Sciatic nerve (tissue), 2 donors: ENCODE results near the gene TMCC2. TPM values are rescaled to one million over a fixed set of nuclear protein-coding genes. Genes with fewer than 3 reads are reported as not detected.
"Not testable (repeated sequence)": the region's sequence is repeated elsewhere in the genome, so short reads cannot be mapped to it uniquely, and the experiment has no call there.

Source experiments
- ATAC-seq: fragments of 200-7000 bp; cut with Tn5 transposase; one replicate; pipeline ENCODE4 v1.9.1; 2020; ENCODE audit warnings: mild to moderate bottlenecking, moderate library complexity
- DNase-seq: peaks from one replicate; pipeline ENCODE4 v3.0.0-alpha.2; 2020; ENCODE audit warnings: low spot score
- intact Hi-C: fragments of 100-400 bp; cut with DNase I; formaldehyde crosslinking; loops from one replicate; pipeline ENCODE4 v1.14.2; 2022
- total RNA-seq: library from RNA; stranded (reverse); fragmentation: NEBNext Ultra II Directional; extraction: Animal tissue kit (Norgen Biotek cat#: 25700); gene quantifications from one replicate; pipeline ENCODE4 v1.2.1, GENCODE V29; 2021
- donor health status: DM: no; HTN: no; CAD: no.
- donor health status: DM: no; HTN: no; CAD: no.

TMCC2 gene
- total RNA-seq, 1 donor from 2014 or later = 14.8 TPM

DNA sequence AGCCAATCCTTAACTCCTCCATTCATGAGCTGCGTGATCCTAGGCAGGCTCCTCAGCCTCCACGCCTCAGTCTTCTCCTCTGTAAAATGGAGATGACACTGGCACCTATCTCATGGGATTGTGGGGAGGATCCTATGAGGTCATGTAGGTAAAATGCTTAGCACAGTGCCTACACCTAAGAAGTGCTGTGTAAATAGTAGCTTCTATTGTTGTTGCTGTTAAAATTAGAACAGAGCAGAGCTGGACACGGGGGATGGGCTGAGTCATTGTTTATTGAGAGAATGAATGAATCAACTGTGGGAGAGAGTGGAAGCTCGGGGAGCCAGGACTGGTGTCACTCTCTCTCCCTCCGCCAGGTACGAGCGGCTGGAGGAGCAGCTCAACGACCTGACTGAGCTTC, 43.0 kb downstream of the TMCC2 start:
- intact Hi-C loops = loop anchor here (10.0 kb wide), 1 partner anchor 214 kb away; no protein-coding TSS in a partner anchor
- DNase-seq = no peak
- no peak for ATAC-seq

DNA sequence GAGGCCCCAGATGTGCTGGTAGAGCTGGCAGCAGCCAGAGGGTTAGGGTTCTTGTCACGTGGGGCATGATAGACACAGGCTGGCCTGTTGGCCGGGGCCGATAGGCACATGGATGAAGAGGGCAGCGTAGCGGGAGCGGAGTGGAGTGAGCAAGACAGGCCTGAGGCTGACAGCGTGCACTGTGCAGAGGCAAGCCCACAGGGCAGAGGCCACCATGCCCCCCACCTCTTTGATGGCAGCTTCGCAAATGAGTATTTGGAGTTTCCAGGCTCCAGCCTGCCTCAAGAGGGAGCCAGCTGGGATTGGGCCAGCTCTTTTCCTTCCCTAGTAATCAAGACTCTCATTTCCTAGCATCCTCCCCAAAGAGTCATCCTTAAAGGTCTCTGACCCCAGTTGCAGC, 43.5 kb downstream of the TMCC2 start:
- no peak for ATAC-seq
- DNase-seq = no peak
- intact Hi-C loops = loop anchor here (10.0 kb wide), 1 partner anchor 214 kb away; no protein-coding TSS in a partner anchor

DNA sequence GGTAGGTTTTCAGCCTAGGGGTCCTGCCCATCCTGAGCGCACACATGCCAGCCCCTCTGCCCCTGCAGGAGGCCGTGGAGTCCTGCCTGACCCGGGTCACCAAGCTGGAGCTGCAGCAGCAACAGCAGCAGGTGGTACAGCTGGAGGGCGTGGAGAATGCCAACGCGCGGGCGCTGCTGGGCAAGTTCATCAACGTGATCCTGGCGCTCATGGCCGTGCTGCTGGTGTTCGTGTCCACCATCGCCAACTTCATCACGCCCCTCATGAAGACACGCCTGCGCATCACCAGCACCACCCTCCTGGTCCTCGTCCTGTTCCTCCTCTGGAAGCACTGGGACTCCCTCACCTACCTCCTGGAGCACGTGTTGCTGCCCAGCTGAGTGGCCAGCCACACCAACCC, 44.0 kb downstream of the TMCC2 start:
- ATAC-seq = no peak
- intact Hi-C loops = loop anchor here (2.0 to 10.0 kb wide), 2 partner anchors 53 to 213 kb away; no protein-coding TSS in a partner anchor

DNA sequence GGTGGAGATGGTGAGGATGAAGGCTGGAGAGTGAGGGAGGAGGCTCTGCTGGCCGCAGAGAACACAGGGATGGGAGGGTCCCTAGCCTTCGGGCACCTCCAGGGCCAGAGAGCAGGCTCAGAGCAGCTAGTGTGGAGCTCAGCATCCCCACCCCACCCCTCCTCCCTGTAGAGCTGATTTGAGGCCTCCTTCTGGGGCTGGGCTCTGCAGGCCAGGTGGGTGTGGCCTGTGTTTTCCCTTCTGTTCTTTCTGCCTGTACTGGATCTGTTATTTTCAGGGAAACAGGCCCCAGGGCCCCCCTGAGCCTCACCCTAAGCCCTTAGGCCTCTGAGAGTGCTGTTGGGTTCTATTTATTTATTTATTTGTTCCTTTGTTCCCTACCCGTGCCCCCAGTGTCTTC, 44.8 kb downstream of the TMCC2 start:
- intact Hi-C loops = loop anchor here (2.0 to 10.0 kb wide), 2 partner anchors 52 to 212 kb away; no protein-coding TSS in a partner anchor
- DNase-seq = no peak
- ATAC-seq = peak; percentile 28

More for the DNA sequence above, 44.0 kb downstream of the TMCC2 start:
- no peak for DNase-seq

DNA sequence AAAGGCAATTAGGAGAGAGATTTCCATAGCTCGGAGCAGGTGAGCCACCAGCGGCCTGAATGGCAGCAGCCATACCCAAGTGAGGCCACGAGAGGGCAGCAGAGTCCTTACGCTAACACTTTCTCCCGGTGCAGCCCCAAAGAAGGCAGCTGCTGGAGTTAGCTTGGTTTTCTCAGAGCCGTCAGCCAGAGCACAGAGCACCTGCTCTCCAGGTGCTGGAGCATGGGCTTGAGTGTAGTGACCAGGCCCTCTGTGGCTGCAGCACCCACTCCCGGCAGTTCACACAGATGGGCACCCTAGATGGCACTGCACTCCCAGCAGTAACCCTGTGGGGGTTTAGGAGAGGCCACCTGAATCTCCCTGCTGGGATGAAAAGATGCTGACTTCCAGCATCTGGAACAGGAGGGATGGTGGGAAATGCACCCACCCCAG, 45.8 kb downstream of the TMCC2 start:
- intact Hi-C loops = loop anchor here (2.0 to 10.0 kb wide), 2 partner anchors 51 to 211 kb away; no protein-coding TSS in a partner anchor
- peak; percentile 85 for ATAC-seq
- DNase-seq = peak; percentile 94

DNA sequence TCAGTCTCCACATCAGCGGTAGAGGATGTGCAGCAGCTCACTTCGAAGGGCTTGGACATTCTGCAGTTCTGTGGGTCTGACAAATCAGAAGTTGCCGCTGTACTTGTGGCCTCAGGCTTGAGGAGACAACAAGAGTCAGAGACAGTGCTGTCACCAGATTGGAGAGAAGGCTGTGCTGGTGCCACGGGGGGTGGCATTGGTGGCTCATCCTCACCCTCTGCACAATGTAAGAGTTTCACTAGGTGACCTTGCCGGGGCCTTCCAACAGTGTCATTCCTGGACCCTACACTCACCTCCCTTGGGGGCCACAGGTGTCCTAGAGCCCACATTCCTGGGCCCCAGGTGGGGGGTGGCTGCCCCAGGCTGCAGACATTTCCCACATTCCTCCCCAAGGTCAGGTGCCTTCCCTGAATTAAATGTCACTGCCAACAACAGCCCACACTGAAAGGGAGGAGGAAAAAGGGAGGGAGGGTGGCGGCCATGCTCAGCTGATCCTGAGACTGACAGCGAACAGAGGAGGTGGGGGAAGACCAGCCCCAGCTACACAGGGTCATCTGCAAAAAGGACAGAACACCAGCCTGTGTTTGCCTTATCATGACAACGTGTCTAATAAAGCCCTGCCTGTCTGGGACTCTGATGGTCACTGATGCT, 46.4 kb downstream of the TMCC2 start:
- no peak for DNase-seq
- intact Hi-C loops = loop anchor here (10.0 kb wide), 1 partner anchor 211 kb away; no protein-coding TSS in a partner anchor
- no peak for ATAC-seq

DNA sequence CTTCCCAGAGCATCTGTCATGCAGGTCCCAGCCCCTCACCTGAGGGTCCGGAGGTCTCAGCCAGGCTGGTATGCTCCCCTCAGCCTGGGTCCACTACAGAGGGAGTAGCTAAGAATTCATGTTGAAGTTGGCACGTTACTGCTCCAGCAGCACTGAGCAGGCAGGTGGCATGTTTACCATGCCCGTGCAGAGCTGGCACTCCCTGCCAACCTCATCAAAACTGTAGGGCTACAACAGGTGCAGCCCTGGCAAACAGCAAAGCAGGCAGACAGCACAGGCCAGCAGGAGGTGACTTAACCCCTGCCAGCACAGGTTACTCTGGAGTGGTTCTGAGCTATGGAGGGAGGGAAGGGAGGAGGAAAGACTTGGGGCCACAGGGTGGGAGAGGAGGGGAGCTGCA, 47.4 kb downstream of the TMCC2 start:
- DNase-seq = no peak
- ATAC-seq = no peak
- intact Hi-C loops = loop anchor here (10.0 kb wide), 1 partner anchor 210 kb away; no protein-coding TSS in a partner anchor

DNA sequence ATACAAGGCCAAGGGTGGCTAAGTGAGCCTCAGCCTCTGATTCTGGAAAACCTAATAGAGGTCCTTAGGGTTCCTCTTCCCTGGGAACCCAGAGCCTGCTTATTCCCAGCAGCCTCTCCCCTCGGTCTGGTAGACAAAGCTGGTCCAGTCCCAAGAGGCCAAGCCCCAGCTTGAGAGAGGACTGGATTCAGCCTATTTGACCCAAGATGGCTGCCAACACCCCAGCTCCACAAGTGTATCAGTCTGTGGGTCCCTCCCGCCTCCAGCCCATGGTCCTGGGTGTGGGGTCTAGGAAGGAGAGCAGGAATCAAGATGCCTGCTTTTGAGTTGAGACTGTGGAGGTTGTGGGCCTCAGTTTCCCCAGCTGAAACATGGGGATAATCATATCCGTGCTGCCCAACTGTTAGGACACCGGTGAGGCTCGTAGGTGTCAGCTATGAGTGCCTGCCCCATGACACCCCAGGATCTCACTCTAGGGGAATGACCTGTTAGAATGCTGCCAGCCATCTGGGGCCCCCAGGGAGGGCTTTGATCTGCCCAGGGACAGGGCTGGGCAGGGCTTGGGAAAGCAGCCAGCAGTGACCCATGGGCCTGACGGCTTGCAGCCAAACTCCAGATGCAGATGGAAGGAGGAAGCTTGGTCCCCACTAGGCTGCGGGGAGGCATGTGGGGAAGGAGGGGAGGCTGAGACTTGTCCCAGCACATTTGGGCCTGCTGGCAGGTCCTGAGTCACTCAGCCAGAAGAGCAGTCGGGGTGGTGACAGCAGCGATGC, 48.4 kb downstream of the TMCC2 start:
- DNase-seq (no peak), ATAC-seq (no peak)
- intact Hi-C loops = loop anchor here (10.0 kb wide), 1 partner anchor 209 kb away; no protein-coding TSS in a partner anchor

DNA sequence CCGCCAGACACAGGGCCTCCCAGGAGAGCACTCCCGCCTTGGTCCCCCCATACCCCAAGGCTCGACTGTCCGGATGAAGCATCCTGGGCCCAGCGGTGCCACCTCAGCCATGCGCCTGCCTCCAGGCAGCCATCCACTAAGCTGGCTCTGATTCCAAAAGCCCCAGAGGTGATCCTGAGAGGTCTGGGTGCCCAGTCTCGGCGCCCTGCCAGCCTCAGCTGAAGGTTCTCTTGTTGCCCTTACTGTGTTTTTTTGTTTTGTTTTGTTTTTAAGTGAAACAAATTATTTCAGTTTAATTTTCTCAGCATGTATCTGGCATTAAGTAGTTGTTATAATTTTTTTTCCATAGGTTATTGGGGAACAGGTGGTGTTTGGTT, 48.9 kb downstream of the TMCC2 start:
- intact Hi-C loops = loop anchor here (10.0 kb wide), 1 partner anchor 208 kb away; no protein-coding TSS in a partner anchor
- ATAC-seq = no peak
- DNase-seq = no peak

DNA sequence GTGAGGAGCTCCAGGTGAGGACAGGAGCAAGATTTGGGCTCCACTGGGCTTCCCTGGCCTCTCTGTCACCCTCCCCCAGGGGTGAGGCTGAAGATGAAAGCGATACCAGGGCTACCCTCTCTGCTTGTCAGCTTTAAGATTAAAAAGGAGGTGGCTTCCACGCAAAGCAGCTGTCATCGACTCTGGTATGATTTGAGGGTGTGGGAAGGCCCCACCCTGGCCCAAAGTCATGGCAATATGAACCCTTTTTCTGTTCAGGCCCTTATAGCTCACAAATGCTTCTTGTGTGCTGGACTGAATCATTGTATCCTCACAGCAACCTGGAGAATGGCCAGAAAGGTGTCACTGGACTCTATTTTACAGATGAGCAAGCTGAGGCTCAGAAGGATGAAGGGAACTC, 52.2 kb downstream of the TMCC2 start:
- DNase-seq = no peak
- no peak for ATAC-seq
- intact Hi-C loops = loop anchor here (10.0 kb wide), 1 partner anchor 205 kb away; no protein-coding TSS in a partner anchor

DNA sequence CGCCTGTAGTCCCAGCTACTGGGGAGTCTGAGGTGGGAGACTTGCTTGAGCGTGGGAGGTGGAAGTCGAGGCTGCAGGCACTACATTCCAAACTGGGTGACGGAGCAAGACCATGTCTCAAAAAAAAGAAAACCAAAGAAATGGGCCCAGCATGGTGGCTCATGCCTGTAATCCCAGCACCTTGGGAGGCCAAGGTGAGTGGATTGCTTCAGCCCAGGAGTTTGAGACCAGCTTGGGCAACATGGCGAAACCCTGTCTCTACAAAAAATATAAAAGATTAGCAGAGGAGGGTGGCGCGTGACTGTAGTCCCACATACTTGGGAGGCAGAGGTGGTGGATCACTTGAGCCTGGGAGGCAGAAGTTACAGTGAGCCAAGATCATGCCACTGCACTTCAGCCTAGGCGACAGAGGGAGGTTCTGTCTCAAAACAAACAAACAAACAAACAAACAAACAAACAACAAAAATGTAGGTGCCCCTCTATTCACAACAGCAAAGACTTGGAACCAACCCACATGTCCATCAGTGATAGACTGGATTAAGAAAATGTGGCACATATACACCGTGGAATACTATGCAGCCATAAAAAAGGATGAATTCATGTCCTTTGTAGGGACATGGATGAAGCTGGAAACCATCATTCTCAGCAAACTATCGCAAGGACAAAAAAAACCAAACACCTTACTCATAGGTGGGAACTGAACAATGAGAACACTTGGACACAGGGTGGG, 53.1 kb downstream of the TMCC2 start:
- ATAC-seq, DNase-seq, intact Hi-C loops: not testable (repeated sequence)

DNA sequence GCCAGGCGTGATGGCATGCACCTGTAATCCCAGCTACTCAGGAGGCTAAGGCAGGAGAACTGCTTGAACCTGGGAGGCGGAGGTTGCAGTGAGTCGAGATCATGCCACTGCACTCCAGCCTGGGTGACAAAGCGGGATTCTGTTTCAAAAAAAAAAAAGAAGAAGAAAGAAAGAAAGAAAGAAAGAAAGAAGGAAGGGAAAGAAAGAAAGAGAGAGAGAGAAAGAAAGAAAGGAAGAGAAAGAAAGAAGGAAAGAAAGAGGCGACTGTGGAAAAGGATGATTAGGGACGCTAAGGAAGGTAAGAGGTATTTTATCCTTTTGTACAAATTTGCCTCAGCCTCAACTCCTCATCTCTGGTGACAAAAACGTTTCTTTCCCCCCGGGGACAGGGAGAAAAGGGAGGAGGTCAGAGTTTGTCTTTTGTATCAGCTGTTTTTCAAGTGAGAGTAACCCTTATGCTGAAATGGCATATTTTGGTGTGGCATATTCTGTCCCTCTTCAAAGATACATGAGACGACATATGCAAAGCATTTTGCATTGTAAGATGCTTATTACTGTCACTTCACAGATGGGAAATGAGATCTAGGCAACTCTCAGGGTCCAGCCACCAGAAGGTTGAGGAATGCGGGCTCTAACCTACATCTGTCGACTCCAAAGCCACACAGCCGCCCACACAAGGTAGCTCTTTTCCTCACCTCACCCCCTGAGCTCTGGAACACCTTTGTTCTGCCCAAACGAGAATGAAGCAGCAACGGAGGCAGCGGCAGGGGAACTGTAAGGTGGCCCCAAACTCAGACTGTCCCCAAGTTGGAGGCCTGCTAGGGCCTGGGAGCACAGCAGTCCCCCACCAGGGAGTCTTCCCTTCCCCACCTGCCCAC, 55.8 kb downstream of the TMCC2 start:
- DNase-seq (no peak), ATAC-seq (no peak)
- intact Hi-C loops = no loop called here

DNA sequence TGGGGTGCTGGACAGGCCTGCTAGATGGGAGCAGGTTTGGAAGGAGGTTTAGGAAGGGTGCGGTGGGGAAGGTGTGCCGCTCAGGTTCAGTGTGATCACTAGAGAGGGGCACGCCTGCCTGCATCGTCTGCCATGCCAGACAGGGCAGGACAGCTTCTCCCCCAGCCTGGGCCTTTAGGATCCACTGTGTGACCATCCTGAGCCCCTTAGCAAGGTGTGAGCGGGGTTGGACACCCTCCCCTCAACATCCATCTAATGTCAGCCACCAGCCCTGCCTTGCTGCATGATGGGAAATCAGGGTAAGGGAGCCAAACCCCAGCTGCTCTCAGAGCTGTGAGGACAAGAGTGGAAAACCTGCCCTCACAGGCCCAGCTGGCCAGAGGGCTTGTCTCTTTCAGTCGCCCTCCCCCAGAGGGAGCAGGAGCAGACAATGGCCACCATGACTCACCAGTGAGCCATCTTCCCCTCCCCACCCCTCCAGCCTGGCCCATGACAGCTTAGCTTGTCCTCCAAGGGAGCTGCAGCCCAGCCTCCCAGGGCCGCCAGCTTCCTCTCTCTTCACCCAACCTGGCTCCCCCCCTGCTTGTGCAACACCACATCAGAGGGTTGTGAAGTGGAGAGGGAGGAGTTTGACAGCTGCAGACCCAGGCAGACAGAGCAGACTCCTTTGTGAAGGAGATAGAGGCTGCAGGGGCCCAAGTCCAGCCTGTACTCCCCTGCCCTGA, 56.8 kb downstream of the TMCC2 start:
- DNase-seq (peak; percentile 86), ATAC-seq (peak; percentile 95)
- intact Hi-C loops = no loop called here

DNA sequence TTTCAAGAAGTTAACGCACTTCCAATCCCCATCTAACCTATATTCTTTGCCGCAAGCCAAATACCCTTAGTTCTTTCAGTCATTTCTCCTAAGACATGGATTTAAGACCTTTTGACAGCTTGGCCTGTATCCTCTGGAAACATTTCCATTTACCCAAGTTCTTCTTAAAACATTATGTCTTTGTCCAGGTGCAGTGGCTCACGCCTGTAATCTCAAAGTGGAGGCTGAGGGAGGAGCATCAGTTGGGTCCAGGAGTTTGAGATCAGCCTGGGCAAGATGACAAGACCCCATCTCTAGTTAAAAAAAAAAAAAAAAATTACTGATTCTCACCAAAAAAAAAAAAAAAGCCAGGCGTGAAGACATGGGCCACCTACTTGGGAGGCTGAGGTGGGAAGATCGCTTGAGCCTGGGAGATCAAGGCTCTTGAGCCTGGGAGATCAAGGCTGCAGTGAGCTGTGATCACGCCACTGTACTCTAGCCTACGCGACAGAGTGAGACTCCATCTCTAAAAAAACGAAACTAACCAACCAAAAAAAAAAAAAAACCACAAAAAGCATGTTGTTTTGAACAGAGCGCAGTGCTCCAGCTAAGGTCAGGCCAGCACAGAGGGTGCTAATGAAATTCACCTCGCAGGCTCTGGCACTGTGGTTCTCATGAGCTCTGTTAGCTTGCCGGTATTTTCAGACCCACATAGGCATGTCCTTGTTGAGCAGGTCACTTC, 57.8 kb downstream of the TMCC2 start:
- intact Hi-C loops = no loop called here
- DNase-seq = no peak
- ATAC-seq = peak; percentile 65

DNA sequence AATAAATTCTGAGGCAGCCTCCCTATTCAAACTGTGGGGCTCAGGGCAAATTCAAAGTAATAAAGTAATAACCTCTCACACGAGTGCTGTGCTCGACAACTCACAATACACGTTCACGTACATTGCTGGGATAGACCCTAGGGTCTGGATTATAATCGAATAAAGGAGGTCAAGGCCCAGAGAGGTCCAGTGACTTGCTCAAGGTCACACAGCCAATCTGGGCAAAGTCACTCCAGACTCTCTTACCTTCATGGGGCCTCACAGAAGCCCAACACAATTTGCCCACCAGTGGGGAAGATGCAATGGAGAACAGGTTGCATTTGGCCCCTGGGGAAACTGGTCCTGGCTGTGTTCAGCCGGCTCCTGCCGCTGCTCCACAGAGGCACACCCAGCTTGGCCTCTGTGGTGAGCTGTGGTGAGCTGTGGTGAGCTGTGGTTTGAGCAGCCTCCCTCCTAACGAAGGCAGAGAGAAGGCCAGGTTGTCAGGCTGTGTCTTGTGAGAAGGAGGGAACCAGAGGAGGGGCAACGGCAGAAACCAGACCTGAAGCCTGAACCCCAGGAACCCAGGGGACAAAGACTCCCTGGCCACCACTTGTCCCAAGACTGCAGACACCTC, 58.7 kb downstream of the TMCC2 start:
- DNase-seq (no peak), ATAC-seq (no peak)
- intact Hi-C loops = no loop called here

DNA sequence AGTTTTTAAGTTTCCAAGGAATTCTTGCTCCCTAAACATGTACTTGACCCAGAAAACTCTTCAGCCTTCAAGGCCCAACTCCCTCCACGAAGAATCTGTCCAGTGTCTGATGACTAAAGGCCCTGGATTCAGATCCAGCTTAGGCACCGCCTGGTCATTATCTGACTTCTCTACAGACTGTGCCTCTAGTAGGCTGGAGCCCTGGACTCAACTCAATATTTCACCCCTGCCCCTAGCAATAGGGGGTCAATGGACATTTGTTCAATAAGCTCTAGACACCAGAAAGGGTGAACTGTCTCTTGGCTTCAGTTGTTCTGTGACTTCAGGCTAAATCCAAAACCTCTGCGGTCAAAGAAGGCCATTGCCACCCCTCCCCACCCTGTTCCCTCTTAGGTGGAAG, 59.3 kb downstream of the TMCC2 start:
- ATAC-seq = no peak
- no peak for DNase-seq
- intact Hi-C loops = no loop called here
